ELF-1 (cell line): ENCODE data around the gene CRY2.
"Not testable (repeated sequence)": the region's sequence is repeated elsewhere in the genome, so short reads cannot be mapped to it uniquely, and the experiment has no call there.

Experiments
- DNase-seq: peaks from one replicate; pipeline ENCODE4 v3.0.0-alpha.2; 2016; ENCODE audit warnings: low read depth, low spot score

Gene CRY2

DNA sequence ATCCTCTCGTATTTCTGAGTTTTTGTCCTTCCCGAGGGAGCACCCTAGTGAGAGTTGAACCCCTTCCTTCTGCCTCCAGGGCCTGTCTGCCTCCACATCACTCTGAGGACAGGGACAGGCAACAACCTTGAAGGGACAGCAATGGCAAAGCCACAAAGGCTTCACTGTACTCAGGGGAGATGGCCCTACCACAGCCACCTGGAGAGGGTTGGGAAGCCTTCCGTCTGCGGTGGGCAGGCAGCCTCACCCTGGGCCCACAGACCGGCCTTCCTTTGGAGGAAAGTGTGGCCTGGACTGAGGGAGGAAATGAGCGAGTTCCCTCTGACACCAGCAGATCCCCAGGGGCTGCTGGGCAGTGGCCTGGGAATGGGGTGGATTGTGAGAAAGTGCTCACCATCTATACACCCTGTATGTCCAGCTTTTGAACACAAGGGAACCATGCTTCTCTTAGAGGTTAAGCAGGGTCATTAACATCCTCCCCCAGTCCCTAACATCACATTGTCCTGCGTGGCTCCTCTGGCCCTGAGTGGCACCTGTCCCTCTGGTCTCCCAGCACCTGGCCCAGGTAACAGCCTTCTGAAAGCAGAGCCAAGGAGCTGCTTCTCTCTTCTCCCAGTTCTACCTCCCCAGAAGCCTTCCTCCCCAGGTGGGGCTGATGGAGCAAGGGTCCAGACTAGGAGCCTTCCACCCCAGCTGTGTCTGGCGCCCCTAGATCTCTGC is 35.5 kb upstream of the CRY2 start:
- no peak for DNase-seq

GRCh38 chr11:45812581-45813548 is 34.4 kb upstream of the CRY2 start:
- DNase-seq: peak; percentile 23

DNA sequence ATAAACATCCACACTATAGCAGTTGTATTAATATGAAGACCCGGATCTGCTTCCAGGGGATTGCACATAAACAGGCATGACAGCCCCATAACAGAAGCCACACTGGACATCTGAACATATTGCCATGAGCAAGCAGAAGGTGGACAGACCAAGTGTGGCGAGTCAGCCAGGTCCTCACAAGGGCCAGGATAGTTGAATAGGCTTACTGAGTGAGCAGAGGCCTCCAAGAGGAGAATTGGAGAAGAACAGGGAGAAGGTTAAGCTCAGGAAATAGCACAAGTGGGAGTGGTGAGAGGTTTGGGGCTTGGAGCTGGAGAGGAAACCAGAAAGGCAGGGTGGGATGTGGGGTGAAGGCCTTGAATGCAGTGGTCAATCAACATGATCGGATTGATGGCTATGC is 31.5 kb upstream of the CRY2 start:
- DNase-seq: peak; percentile 53

DNA sequence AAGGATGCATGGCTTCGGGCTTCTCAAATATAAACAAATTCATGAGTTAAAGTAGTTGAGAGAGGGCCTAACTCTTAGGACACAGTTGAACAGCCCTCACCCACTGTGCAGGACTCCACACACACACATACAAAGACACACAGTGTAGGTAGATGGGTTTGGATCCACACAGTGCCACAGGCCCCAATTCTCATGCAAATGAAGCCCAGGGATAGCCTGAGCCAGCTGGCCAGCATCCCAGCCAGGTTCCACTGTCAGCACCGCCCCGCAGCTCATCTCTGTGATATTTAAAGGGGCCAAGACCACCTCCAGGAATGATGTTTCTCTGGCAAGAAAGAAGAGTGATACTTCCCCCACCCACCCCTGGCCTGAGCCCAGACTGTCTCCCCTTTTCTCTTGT is 30.7 kb upstream of the CRY2 start:
- DNase-seq: peak; percentile 59

- DNase-seq: no peak
Measured at GRCh38 chr11:45817191-45817590, 30.1 kb upstream of the CRY2 start.

- no peak for DNase-seq
Measured at GRCh38 chr11:45818961-45819605, 28.2 kb upstream of the CRY2 start.

- no peak for DNase-seq
Measured at GRCh38 chr11:45820211-45820857, 26.9 kb upstream of the CRY2 start.

- peak; percentile 43 for DNase-seq
Measured at GRCh38 chr11:45826492-45826891, 20.8 kb upstream of the CRY2 start.

GRCh38 chr11:45827123-45827522 is 20.2 kb upstream of the CRY2 start:
- no peak for DNase-seq

DNA sequence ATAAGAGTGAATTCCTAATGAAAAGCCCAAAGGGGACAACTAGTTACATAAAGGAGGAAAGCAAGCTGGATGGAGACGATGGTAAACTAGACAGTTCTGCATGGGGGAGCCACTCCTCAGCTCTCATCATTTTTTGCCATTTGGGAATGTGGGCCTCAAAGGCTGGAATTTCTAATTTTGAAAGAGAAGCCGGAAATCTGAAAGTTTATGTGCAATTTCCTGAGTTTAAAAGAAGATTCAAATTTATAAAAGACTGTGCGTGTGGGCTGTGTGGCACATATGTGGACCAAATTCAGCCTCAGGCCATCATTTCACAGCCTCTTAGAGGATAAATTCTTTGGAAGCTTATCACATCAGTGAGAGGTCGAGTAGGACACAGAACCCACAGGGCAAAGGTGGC is 18.3 kb upstream of the CRY2 start:
- DNase-seq: no peak

DNA sequence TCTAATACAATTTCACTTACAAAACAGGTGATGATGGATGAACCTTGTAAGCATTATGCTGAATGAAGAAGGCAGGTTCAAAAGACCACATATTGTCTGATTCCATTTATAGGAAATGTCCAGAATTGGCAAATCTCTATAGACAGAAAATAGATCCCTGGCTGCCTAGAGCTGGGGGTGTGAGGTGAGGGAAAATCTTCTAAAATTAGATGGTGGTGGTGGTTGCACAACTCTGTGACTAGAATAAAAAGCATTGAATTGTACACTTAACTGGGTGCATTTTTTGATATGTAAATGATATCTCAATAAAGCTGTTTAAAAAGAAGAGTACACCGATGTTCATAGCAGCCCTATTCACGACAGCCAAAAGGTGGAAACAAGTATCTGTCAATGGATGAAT is 16.7 kb upstream of the CRY2 start:
- DNase-seq: no peak

DNA sequence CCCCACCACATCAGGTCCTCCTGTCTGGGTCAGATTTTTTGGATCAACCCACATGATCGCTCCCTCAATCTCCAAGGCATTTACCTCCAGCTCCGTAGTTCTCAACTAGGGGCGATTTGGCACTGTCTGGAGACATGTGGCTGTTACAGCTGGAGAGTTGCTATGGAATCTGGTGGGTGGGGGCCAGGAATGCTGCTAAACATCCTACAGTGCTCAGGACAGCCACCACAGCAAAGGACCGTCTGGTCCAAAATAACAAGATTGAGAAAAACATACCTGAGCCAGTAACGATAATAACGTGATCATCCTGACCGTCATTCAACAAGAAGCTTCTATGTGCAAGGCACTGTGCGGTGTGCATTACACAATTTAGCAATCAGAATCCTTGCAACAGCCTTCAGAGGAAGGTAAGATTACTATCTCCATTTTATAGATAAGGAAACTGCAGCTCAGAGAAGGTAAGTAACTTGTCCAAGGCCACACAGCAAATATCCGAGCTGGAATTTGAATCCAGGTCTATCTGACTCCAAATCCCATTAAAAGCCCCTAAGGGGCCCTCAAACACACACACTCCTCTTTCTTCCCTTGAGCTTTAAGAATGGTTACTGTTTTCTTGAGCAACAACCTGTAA is 14.3 kb upstream of the CRY2 start:
- peak; percentile 37 for DNase-seq

GRCh38 chr11:45833761-45834160 is 13.5 kb upstream of the CRY2 start:
- DNase-seq: no peak

- DNase-seq: no peak
Measured at GRCh38 chr11:45834298-45834756, 12.9 kb upstream of the CRY2 start.

- DNase-seq: no peak
Measured at GRCh38 chr11:45839204-45839603, 8.1 kb upstream of the CRY2 start.

DNA sequence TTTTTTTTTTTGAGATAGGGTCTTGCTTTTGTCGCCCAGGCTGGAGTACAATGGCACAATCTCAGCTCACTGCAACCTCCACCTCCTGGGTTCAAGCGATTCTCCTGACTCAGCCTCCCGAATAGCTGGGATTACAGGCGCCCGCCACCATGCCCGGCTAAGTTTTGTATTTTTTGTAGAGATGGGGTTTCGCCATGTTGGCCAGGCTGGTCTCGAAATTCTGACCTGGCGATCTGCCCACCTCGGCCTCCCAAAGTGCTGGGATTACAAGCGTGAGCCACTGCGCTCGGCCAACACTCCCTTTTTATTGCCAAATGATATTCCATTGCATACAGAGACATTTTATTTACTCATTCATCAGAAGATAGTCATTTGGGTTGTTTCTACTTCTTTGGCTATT is 7.0 kb upstream of the CRY2 start:
- not testable (repeated sequence) for DNase-seq

- DNase-seq: peak; percentile 95
Measured at GRCh38 chr11:45843158-45843924, 3.9 kb upstream of the CRY2 start.

DNA sequence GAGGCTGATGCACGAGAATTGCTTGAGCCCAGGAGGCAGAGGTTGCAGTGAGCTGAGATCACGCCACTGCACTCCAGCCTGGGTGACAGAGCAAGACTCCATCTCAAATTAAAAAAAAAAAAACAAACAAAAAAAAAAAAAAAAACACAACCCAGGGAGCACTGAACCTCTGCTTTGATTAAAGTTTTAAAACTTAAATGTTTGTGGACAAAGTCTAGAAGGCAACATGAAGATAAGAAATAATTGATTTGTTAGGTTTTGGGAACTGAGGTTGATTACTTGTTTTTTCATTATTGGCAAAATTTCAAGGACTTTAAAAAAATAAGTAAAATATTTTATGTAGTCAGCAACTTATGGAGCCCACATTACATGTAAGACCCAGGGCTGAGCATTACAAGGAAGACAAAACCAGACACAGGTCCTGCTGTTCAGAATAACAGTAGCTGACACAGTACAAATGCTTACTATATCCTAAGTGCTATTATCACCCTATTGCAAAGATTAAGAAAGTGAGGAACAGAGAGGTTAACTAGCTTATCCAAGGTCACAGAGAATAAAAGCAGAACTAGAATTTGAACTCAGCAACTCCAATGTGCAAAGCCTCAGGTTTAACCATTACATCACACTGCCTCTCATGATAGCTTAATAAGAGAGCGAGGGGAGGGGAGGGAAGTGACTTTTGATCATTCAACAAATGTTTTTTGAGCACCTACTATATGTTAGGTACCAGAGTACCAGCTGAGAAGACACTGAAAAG is 2.3 kb upstream of the CRY2 start:
- no peak for DNase-seq

DNA sequence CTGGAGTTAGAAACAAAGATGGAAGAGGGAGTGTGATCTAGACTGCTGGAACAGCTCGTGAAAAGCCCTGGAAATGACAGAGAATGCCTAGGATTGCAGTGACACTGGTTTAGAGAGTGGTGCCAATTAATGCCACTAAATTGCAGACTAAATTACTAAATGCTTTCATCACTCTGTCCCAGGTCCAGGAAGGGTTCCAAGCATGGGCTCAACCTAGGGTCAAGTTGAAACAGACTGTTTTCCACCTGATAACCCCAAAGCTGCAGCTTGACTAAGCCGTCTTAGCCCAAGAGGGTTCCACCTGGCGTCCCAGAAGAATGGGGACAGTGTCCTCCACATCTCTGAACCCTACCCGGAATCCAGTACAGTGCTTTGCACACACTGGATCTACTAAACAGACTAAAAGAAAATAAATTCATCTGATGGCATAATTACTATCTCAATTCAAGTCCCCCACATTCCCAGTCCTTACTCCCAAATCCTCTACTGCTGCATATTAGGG is 1.1 kb upstream of the CRY2 start:
- no peak for DNase-seq
